ENCODE data around the gene ADAP1. TPM values are rescaled to one million over a fixed set of nuclear protein-coding genes. Genes with fewer than 3 reads are reported as not detected.

The ADAP1 gene
- total RNA-seq, 2 experiments from 2014 or later: 14.1 to 16.1 TPM

- DNase-seq: no peak
- H3K27me3 Mint-ChIP-seq: peaks cover 2% of the 10 kb centered on the region
- H3K4me1 Mint-ChIP-seq (ENCODE audit: low read depth): peaks cover 39% of the 10 kb centered on the region
- intact Hi-C loops (cut with micrococcal nuclease): no loop called here
- no peak overlapping the region for H3K4me3 Mint-ChIP-seq
- H3K27ac Mint-ChIP-seq: no peak overlapping the region
- ChIA-PET CTCF (no interaction called here), POLR2A (interaction anchor here (1.2 kb wide), 1 partner anchor 15 kb away, joined by 3 read pairs; no protein-coding TSS in a partner anchor)
- peaks cover 14% of the 10 kb centered on the region for H3K9me3 Mint-ChIP-seq
- H3K36me3 Mint-ChIP-seq: peaks cover 7% of the 10 kb centered on the region
Measured at GRCh38 chr7:937856-938484, 16.5 kb downstream of the ADAP1 start.

- H3K4me1 Mint-ChIP-seq (ENCODE audit: low read depth): peaks cover 33% of the 10 kb centered on the region
- ChIA-PET POLR2A (no interaction called here), CTCF (no interaction called here)
- DNase-seq: peak; percentile 80
- H3K36me3 Mint-ChIP-seq: peaks cover 7% of the 10 kb centered on the region
- H3K4me3 Mint-ChIP-seq: peak overlapping the region; percentile 29
- H3K9me3 Mint-ChIP-seq: peaks cover 14% of the 10 kb centered on the region
- no peaks in the 10 kb centered on the region for H3K27me3 Mint-ChIP-seq
- H3K27ac Mint-ChIP-seq: peak overlapping the region; percentile 78
- intact Hi-C loops (cut with micrococcal nuclease): no loop called here
Measured at GRCh38 chr7:936386-937054, 18.0 kb downstream of the ADAP1 start.

- ChIA-PET POLR2A (no interaction called here), CTCF (no interaction called here)
- intact Hi-C loops (cut with micrococcal nuclease): no loop called here
- H3K36me3 Mint-ChIP-seq: peaks cover 7% of the 10 kb centered on the region
- H3K27ac Mint-ChIP-seq: peak overlapping the region; percentile 78
- H3K9me3 Mint-ChIP-seq: peaks cover 12% of the 10 kb centered on the region
- peaks cover 28% of the 10 kb centered on the region for H3K4me1 Mint-ChIP-seq (ENCODE audit: low read depth)
- no peak overlapping the region for H3K4me3 Mint-ChIP-seq
- no peak for DNase-seq
- no peaks in the 10 kb centered on the region for H3K27me3 Mint-ChIP-seq
Measured at GRCh38 chr7:935874-936385, 18.6 kb downstream of the ADAP1 start.

GRCh38 chr7:935164-935873 lies 19.2 kb downstream of the ADAP1 start:
- peaks cover 4% of the 10 kb centered on the region for H3K36me3 Mint-ChIP-seq
- CTCF ChIA-PET: no interaction called here

GRCh38 chr7:934469-935163 lies 19.9 kb downstream of the ADAP1 start:
- H3K36me3 Mint-ChIP-seq: peaks cover 2% of the 10 kb centered on the region
- H3K27ac Mint-ChIP-seq: no peak overlapping the region
- H3K9me3 Mint-ChIP-seq: peaks cover 3% of the 10 kb centered on the region
- ChIA-PET CTCF (no interaction called here), POLR2A (no interaction called here)
- H3K4me3 Mint-ChIP-seq: no peak overlapping the region
- peaks cover 21% of the 10 kb centered on the region for H3K4me1 Mint-ChIP-seq (ENCODE audit: low read depth)
- no peaks in the 10 kb centered on the region for H3K27me3 Mint-ChIP-seq
- DNase-seq: no peak
- intact Hi-C loops (cut with micrococcal nuclease): no loop called here

More at GRCh38 chr7:935164-935873, 19.2 kb downstream of the ADAP1 start:
- Mint-ChIP-seq H3K4me3 (no peak overlapping the region), H3K27ac (no peak overlapping the region), H3K4me1 (ENCODE audit: low read depth) (peaks cover 22% of the 10 kb centered on the region), H3K27me3 (no peaks in the 10 kb centered on the region), H3K9me3 (peaks cover 6% of the 10 kb centered on the region)
- POLR2A ChIA-PET: no interaction called here
- DNase-seq: no peak
- intact Hi-C loops (cut with micrococcal nuclease): no loop called here

- Mint-ChIP-seq H3K27me3 (no peaks in the 10 kb centered on the region), H3K4me1 (ENCODE audit: low read depth) (peaks cover 26% of the 10 kb centered on the region), H3K4me3 (no peak overlapping the region), H3K36me3 (peaks cover 5% of the 10 kb centered on the region), H3K27ac (no peak overlapping the region), H3K9me3 (peaks cover 3% of the 10 kb centered on the region)
- intact Hi-C loops (cut with micrococcal nuclease): no loop called here
- no peak for DNase-seq
- POLR2A ChIA-PET: no interaction called here
- CTCF ChIA-PET: no interaction called here
Measured at GRCh38 chr7:932651-932975, 21.9 kb downstream of the ADAP1 start.

- peaks cover 3% of the 10 kb centered on the region for H3K9me3 Mint-ChIP-seq
Measured at GRCh38 chr7:931871-932650, 22.4 kb downstream of the ADAP1 start.

GRCh38 chr7:930975-931758 lies 23.3 kb downstream of the ADAP1 start:
- Mint-ChIP-seq H3K4me3 (no peak overlapping the region), H3K4me1 (ENCODE audit: low read depth) (peaks cover 20% of the 10 kb centered on the region), H3K9me3 (peaks cover 3% of the 10 kb centered on the region), H3K27me3 (no peaks in the 10 kb centered on the region), H3K36me3 (peaks cover 5% of the 10 kb centered on the region), H3K27ac (no peak overlapping the region)
- POLR2A ChIA-PET: no interaction called here
- DNase-seq: no peak
- CTCF ChIA-PET: interaction anchor here (1.5 kb wide), 1 partner anchor 10 kb away, joined by 3 read pairs; no protein-coding TSS in a partner anchor
- intact Hi-C loops (cut with micrococcal nuclease): loop anchor here (1.0 to 2.0 kb wide), 2 partner anchors 9 to 54 kb away; partner anchors contain the start of gene GET4

More at GRCh38 chr7:931871-932650, 22.4 kb downstream of the ADAP1 start:
- H3K27ac Mint-ChIP-seq: no peak overlapping the region
- ChIA-PET CTCF (no interaction called here), POLR2A (no interaction called here)
- intact Hi-C loops (cut with micrococcal nuclease): loop anchor here (2.0 kb wide), 1 partner anchor 55 kb away; the partner anchor contains the start of gene GET4
- no peaks in the 10 kb centered on the region for H3K27me3 Mint-ChIP-seq
- DNase-seq: no peak
- H3K36me3 Mint-ChIP-seq: peaks cover 5% of the 10 kb centered on the region
- H3K4me1 Mint-ChIP-seq (ENCODE audit: low read depth): peaks cover 26% of the 10 kb centered on the region
- no peak overlapping the region for H3K4me3 Mint-ChIP-seq

- Mint-ChIP-seq H3K4me1 (ENCODE audit: low read depth) (peaks cover 23% of the 10 kb centered on the region), H3K27me3 (no peaks in the 10 kb centered on the region), H3K36me3 (peaks cover 5% of the 10 kb centered on the region), H3K9me3 (peaks cover 3% of the 10 kb centered on the region), H3K4me3 (no peak overlapping the region), H3K27ac (peak overlapping the region; percentile 83)
- ChIA-PET CTCF (interaction anchor here (0.6 kb wide), 1 partner anchor 1336 kb away, joined by 3 read pairs; no protein-coding TSS in a partner anchor), POLR2A (no interaction called here)
- no peak for DNase-seq
- intact Hi-C loops (cut with micrococcal nuclease): no loop called here
Measured at GRCh38 chr7:929311-929711, 25.2 kb downstream of the ADAP1 start.

- peaks cover 37% of the 10 kb centered on the region for H3K4me1 Mint-ChIP-seq (ENCODE audit: low read depth)
- no peak for DNase-seq
- ChIA-PET POLR2A (no interaction called here), CTCF (no interaction called here)
- H3K9me3 Mint-ChIP-seq: peaks cover 3% of the 10 kb centered on the region
- intact Hi-C loops (cut with micrococcal nuclease): no loop called here
- H3K27me3 Mint-ChIP-seq: no peaks in the 10 kb centered on the region
- no peak overlapping the region for H3K27ac Mint-ChIP-seq
- H3K36me3 Mint-ChIP-seq: peaks cover 5% of the 10 kb centered on the region
- no peak overlapping the region for H3K4me3 Mint-ChIP-seq
Measured at GRCh38 chr7:927031-927671, 27.3 kb downstream of the ADAP1 start.

Measured in activated CD4-positive, alpha-beta memory T cell treated with anti-CD3 and anti-CD28 coated beads for 36 hours (primary cell).